GM12865 (cell line): ENCODE data around the gene ADCY1.

Experiments
- DNase-seq: peaks from one replicate; pipeline ENCODE4 v3.0.0; 2010; ENCODE audit warnings: low read depth
- H3K4me3 ChIP-seq: 2 replicates; pipeline ENCODE4 v1.5.1; 2011; ENCODE audit warnings: mild to moderate bottlenecking, low read depth, low read length, control low read depth
- CTCF ChIP-seq: IDR thresholded peaks from 2 replicates; pipeline ENCODE4 v1.5.1; 2011; ENCODE audit warnings: low read length, control low read depth, low read depth, inconsistent platforms; ENCODE audit not compliant: insufficient read depth; ENCODE audit errors: missing control alignments

The ADCY1 gene

GRCh38 chr7:45704683-45705016, 130.5 kb downstream of the ADCY1 start:
- TF ChIP-seq CTCF = no peak
- no peak overlapping the region for H3K4me3 ChIP-seq
- no peak for DNase-seq

- TF ChIP-seq CTCF = no peak
- DNase-seq = no peak
- H3K4me3 ChIP-seq = no peak overlapping the region
Measured at GRCh38 chr7:45708046-45708950, 134.1 kb downstream of the ADCY1 start.

- H3K4me3 ChIP-seq = no peak overlapping the region
- DNase-seq = no peak
- no peak for TF ChIP-seq CTCF
Measured at GRCh38 chr7:45709168-45710042, 135.2 kb downstream of the ADCY1 start.

- H3K4me3 ChIP-seq = no peak overlapping the region
- DNase-seq = no peak
- TF ChIP-seq CTCF = no peak
Measured at GRCh38 chr7:45710271-45711160, 136.3 kb downstream of the ADCY1 start.

GRCh38 chr7:45711161-45711490, 137.0 kb downstream of the ADCY1 start:
- no peak for TF ChIP-seq CTCF
- DNase-seq = no peak
- H3K4me3 ChIP-seq = no peak overlapping the region

GRCh38 chr7:45712057-45712689, 138.0 kb downstream of the ADCY1 start:
- TF ChIP-seq CTCF = no peak
- H3K4me3 ChIP-seq = no peak overlapping the region
- DNase-seq = no peak
